Naive thymus-derived CD4-positive, alpha-beta T cell (primary cell): Measurements from ENCODE around the gene MACROD2. TPM values are rescaled to one million over a fixed set of nuclear protein-coding genes. Genes with fewer than 3 reads are reported as not detected.

Experiments used
- ATAC-seq: fragments of 150-1000 bp; cut with Tn5 transposase; 2 replicates; pipeline ENCODE4 v1.10.0; 2021; ENCODE audit warnings: mild to moderate bottlenecking, moderate library complexity
- CTCF ChIA-PET: fragments of 350-600 bp; sonication (Branson Sonifier 250); formaldehyde crosslinking; loops from one replicate; lab custom pipeline; 2021; ENCODE audit warnings: antibody characterized with exemption; lab: Charles Lee
- POLR2A ChIA-PET: fragments of 350-600 bp; sonication (Branson Sonifier 250); formaldehyde crosslinking; loops from one replicate; lab custom pipeline; 2021; ENCODE audit warnings: antibody characterized with exemption, inconsistent platforms; lab: Charles Lee
- DNase-seq, 9 donors: peaks; one replicate each; pipeline versions ENCODE4 v3.0.0 to v3.0.0-alpha.2; 2020 to 2022; ENCODE audit warnings: mixed read lengths in 1 of 9
- H3K27ac ChIP-seq: one replicate; pipeline ENCODE4 v1.7.0; 2013; ENCODE audit warnings: mild to moderate bottlenecking, low read depth, low read length, moderate library complexity
- H3K27me3 ChIP-seq, 2 donors: one replicate each; pipeline ENCODE4 v1.7.0; 2013; ENCODE audit warnings: low read length in 2 of 2, mild to moderate bottlenecking in 2 of 2, moderate library complexity in 2 of 2; ENCODE audit not compliant: control insufficient read depth in 2 of 2, insufficient read depth in 2 of 2
- H3K36me3 ChIP-seq, 3 experiments: 1 replicate in 2 of 3; 2 replicates in 1 of 3; pipeline ENCODE4 v1.7.0; 2013; ENCODE audit warnings: low read length in 3 of 3, mild to moderate bottlenecking in 3 of 3, moderate library complexity in 1 of 3; ENCODE audit not compliant: insufficient read depth in 3 of 3, control insufficient read depth in 2 of 3
- H3K4me1 ChIP-seq, 2 donors: one replicate each; pipeline ENCODE4 v1.7.0; 2013; ENCODE audit warnings: low read length in 2 of 2, mild to moderate bottlenecking in 2 of 2, moderate library complexity in 1 of 2; ENCODE audit not compliant: control insufficient read depth in 2 of 2, insufficient read depth in 2 of 2
- H3K4me3 ChIP-seq: 2 replicates; pipeline ENCODE4 v1.7.0; 2013; ENCODE audit warnings: mild to moderate bottlenecking, low read length
- H3K9me3 ChIP-seq, 3 experiments: 1 replicate in 2 of 3; 2 replicates in 1 of 3; pipeline ENCODE4 v1.7.0; 2013; ENCODE audit warnings: low read length in 3 of 3; ENCODE audit not compliant: control insufficient read depth in 2 of 3
- H3K27ac Mint-ChIP-seq, 9 donors: one replicate each; pipeline ENCODE4 v1.8.0; 2020 to 2022; ENCODE audit warnings: mixed read lengths in 9 of 9, mild to moderate bottlenecking in 8 of 9, moderate library complexity in 5 of 9, inconsistent platforms in 2 of 9
- H3K27me3 Mint-ChIP-seq, 5 donors: one replicate each; pipeline ENCODE4 v1.8.0; 2021 to 2022; ENCODE audit warnings: mixed read lengths in 5 of 5, mild to moderate bottlenecking in 1 of 5
- H3K36me3 Mint-ChIP-seq, 5 donors: one replicate each; pipeline ENCODE4 v1.8.0; 2020 to 2022; ENCODE audit warnings: mixed read lengths in 5 of 5, mild to moderate bottlenecking in 3 of 5, inconsistent platforms in 1 of 5
- H3K4me1 Mint-ChIP-seq, 7 donors: one replicate each; pipeline ENCODE4 v1.8.0; 2020 to 2022; ENCODE audit warnings: mixed read lengths in 7 of 7, mild to moderate bottlenecking in 3 of 7, inconsistent platforms in 1 of 7
- H3K4me3 Mint-ChIP-seq, 10 donors: one replicate each; pipeline ENCODE4 v1.8.0; 2020 to 2022; ENCODE audit warnings: mild to moderate bottlenecking in 10 of 10, mixed read lengths in 10 of 10, moderate library complexity in 6 of 10, inconsistent platforms in 2 of 10
- H3K9me3 Mint-ChIP-seq, 11 donors: one replicate each; pipeline ENCODE4 v1.8.0; 2020 to 2022; ENCODE audit warnings: mixed read lengths in 11 of 11, mild to moderate bottlenecking in 4 of 11, inconsistent platforms in 1 of 11, moderate library complexity in 1 of 11
- intact Hi-C, 2 donors: fragments of 100-400 bp; cut with micrococcal nuclease; formaldehyde crosslinking; loops; one replicate each; pipeline ENCODE4 v1.15.1; 2023
- polyA plus RNA-seq, 2 donors: library from polyadenylated mRNA; unstranded; fragments of 300-500 nt; fragmentation: Illumina TruSeq; gene quantifications; one replicate each; pipeline ENCODE4 v1.2.3, GENCODE V29; 2021
- total RNA-seq, 6 experiments: library from RNA in 5 of 6; stranded (reverse) in 5 of 6; gene quantifications; 1 replicate in 5 of 6; 2 replicates in 1 of 6; pipeline ENCODE4 v1.2.3 and lab custom pipeline; 2021 to 2026

The MACROD2 gene
- total and polyA plus RNA-seq, 7 experiments from 2014 or later: 0.27 to 0.86 (median 0.34) TPM; not detected in 4

GRCh38 chr20:14782731-14783130 lies 787.4 kb downstream of the MACROD2 start:
- H3K4me3 Mint-ChIP-seq: no peak overlapping the region
- Histone ChIP-seq H3K36me3 (no peaks in the 10 kb centered on the region), H3K4me1 (no peaks in the 10 kb centered on the region), H3K4me3 (no peak overlapping the region), H3K27me3 (no peaks in the 10 kb centered on the region), H3K27ac (no peak overlapping the region), H3K9me3 (no peaks in the 10 kb centered on the region)
- peaks cover 0 to 3% (median 0%) of the 10 kb centered on the region in 5 donors for H3K36me3 Mint-ChIP-seq
- no peaks in the 10 kb centered on the region for H3K4me1 Mint-ChIP-seq
- peaks cover 0 to 32% (median 9%) of the 10 kb centered on the region in 11 donors for H3K9me3 Mint-ChIP-seq
- intact Hi-C loops: no loop called here
- ChIA-PET CTCF (no interaction called here), POLR2A (no interaction called here)
- DNase-seq (no peak), ATAC-seq (no peak)
- H3K27me3 Mint-ChIP-seq: no peaks in the 10 kb centered on the region
- no peak overlapping the region for H3K27ac Mint-ChIP-seq

GRCh38 chr20:14783766-14784165 lies 788.5 kb downstream of the MACROD2 start:
- CTCF ChIA-PET: no interaction called here
- no peaks in the 10 kb centered on the region for H3K27me3 ChIP-seq
- Mint-ChIP-seq H3K27me3 (no peaks in the 10 kb centered on the region), H3K4me3 (no peak overlapping the region), H3K4me1 (no peaks in the 10 kb centered on the region), H3K9me3 (peaks cover 0 to 27% (median 7%) of the 10 kb centered on the region in 11 donors), H3K27ac (no peak overlapping the region), H3K36me3 (peaks cover 0 to 3% (median 0%) of the 10 kb centered on the region in 5 donors)
- no peak overlapping the region for H3K27ac ChIP-seq
- DNase-seq (no peak), ATAC-seq (no peak)
- no peaks in the 10 kb centered on the region for H3K4me1 ChIP-seq
- H3K36me3 ChIP-seq: no peaks in the 10 kb centered on the region
- no peak overlapping the region for H3K4me3 ChIP-seq
- H3K9me3 ChIP-seq: no peaks in the 10 kb centered on the region
- intact Hi-C loops: no loop called here
- POLR2A ChIA-PET: no interaction called here

GRCh38 chr20:14785065-14785743 lies 789.9 kb downstream of the MACROD2 start:
- H3K4me1 ChIP-seq: no peaks in the 10 kb centered on the region
- DNase-seq (no peak), ATAC-seq (no peak)
- Mint-ChIP-seq H3K4me1 (no peaks in the 10 kb centered on the region), H3K27ac (no peak overlapping the region), H3K9me3 (peaks cover 0 to 27% (median 7%) of the 10 kb centered on the region in 11 donors), H3K4me3 (no peak overlapping the region), H3K36me3 (peaks cover 0 to 3% (median 0%) of the 10 kb centered on the region in 5 donors), H3K27me3 (no peaks in the 10 kb centered on the region)
- H3K27me3 ChIP-seq: no peaks in the 10 kb centered on the region
- intact Hi-C loops: no loop called here
- no peak overlapping the region for H3K27ac ChIP-seq
- H3K4me3 ChIP-seq: no peak overlapping the region
- ChIA-PET POLR2A (no interaction called here), CTCF (no interaction called here)
- H3K36me3 ChIP-seq: no peaks in the 10 kb centered on the region
- H3K9me3 ChIP-seq: no peaks in the 10 kb centered on the region

- H3K27me3 ChIP-seq: no peaks in the 10 kb centered on the region
- H3K9me3 ChIP-seq: no peaks in the 10 kb centered on the region
- no peaks in the 10 kb centered on the region for H3K4me1 Mint-ChIP-seq
- no peak overlapping the region for H3K4me3 Mint-ChIP-seq
- no peak overlapping the region for H3K27ac ChIP-seq
- ChIA-PET CTCF (no interaction called here), POLR2A (no interaction called here)
- DNase-seq: no peak
- intact Hi-C loops: no loop called here
- H3K27me3 Mint-ChIP-seq: no peaks in the 10 kb centered on the region
- H3K36me3 Mint-ChIP-seq: no peaks in the 10 kb centered on the region
- H3K4me1 ChIP-seq: no peaks in the 10 kb centered on the region
- no peak overlapping the region for H3K4me3 ChIP-seq
- no peaks in the 10 kb centered on the region for H3K36me3 ChIP-seq
- H3K27ac Mint-ChIP-seq: no peak overlapping the region
- peaks cover 0 to 24% (median 5%) of the 10 kb centered on the region in 11 donors for H3K9me3 Mint-ChIP-seq
- ATAC-seq: no peak
Measured at GRCh38 chr20:14790190-14790589, 794.9 kb downstream of the MACROD2 start.

- Histone ChIP-seq H3K9me3 (no peaks in the 10 kb centered on the region), H3K4me3 (no peak overlapping the region), H3K27me3 (no peaks in the 10 kb centered on the region), H3K36me3 (no peaks in the 10 kb centered on the region), H3K4me1 (no peaks in the 10 kb centered on the region), H3K27ac (no peak overlapping the region)
- peaks cover 0 to 23% (median 4%) of the 10 kb centered on the region in 11 donors for H3K9me3 Mint-ChIP-seq
- ATAC-seq (no peak), DNase-seq (no peak)
- H3K36me3 Mint-ChIP-seq: no peaks in the 10 kb centered on the region
- H3K4me1 Mint-ChIP-seq: no peaks in the 10 kb centered on the region
- H3K27ac Mint-ChIP-seq: no peak overlapping the region
- intact Hi-C loops: no loop called here
- ChIA-PET CTCF (no interaction called here), POLR2A (no interaction called here)
- H3K4me3 Mint-ChIP-seq: no peak overlapping the region
- H3K27me3 Mint-ChIP-seq: no peaks in the 10 kb centered on the region
Measured at GRCh38 chr20:14790771-14791620, 795.7 kb downstream of the MACROD2 start.

- Mint-ChIP-seq H3K36me3 (no peaks in the 10 kb centered on the region), H3K27ac (no peak overlapping the region), H3K9me3 (peaks cover 0 to 19% (median 4%) of the 10 kb centered on the region in 11 donors), H3K4me1 (no peaks in the 10 kb centered on the region), H3K4me3 (no peak overlapping the region), H3K27me3 (no peaks in the 10 kb centered on the region)
- CTCF ChIA-PET: no interaction called here
- Histone ChIP-seq H3K9me3 (no peaks in the 10 kb centered on the region), H3K27ac (no peak overlapping the region), H3K4me1 (no peaks in the 10 kb centered on the region), H3K36me3 (no peaks in the 10 kb centered on the region), H3K4me3 (no peak overlapping the region), H3K27me3 (no peaks in the 10 kb centered on the region)
- POLR2A ChIA-PET: no interaction called here
- ATAC-seq: no peak
- intact Hi-C loops: no loop called here
- no peak for DNase-seq
Measured at GRCh38 chr20:14792915-14793314, 797.6 kb downstream of the MACROD2 start.
